H9 (cell line): ENCODE measurements around the gene NGFR. TPM values are rescaled to one million over a fixed set of nuclear protein-coding genes. Genes with fewer than 3 reads are reported as not detected.

Experiments
- DNase-seq: peaks from one replicate; pipeline ENCODE4 v3.0.0-alpha.2; 2017
- H2AFZ ChIP-seq: one replicate; pipeline ENCODE4 v1.6.1; 2013; ENCODE audit warnings: mild to moderate bottlenecking, low read length, control low read depth, moderate library complexity
- H2AK5ac ChIP-seq: 2 replicates; pipeline ENCODE4 v1.6.1; 2013; ENCODE audit warnings: low read length, control low read depth, mixed read lengths; ENCODE audit not compliant: insufficient read length
- H2BK120ac ChIP-seq: one replicate; pipeline ENCODE4 v1.6.1; 2013; ENCODE audit warnings: low read depth, mild to moderate bottlenecking, low read length, control low read depth, inconsistent platforms; ENCODE audit not compliant: poor library complexity, severe bottlenecking
- H2BK12ac ChIP-seq: 2 replicates; pipeline ENCODE4 v1.6.1; 2013; ENCODE audit warnings: low read length, control low read depth, mixed read lengths, low read depth; ENCODE audit not compliant: insufficient read length
- H2BK15ac ChIP-seq: 2 replicates; pipeline ENCODE4 v1.6.1; 2013; ENCODE audit warnings: low read depth, low read length, control low read depth
- H2BK20ac ChIP-seq: one replicate; pipeline ENCODE4 v1.6.1; 2013; ENCODE audit warnings: low read depth, mild to moderate bottlenecking, low read length, control low read depth, inconsistent platforms; ENCODE audit not compliant: poor library complexity, severe bottlenecking
- H2BK5ac ChIP-seq: 2 replicates; pipeline ENCODE4 v1.6.1; 2013; ENCODE audit warnings: low read length, control low read depth, mixed read lengths; ENCODE audit not compliant: insufficient read length
- H3K14ac ChIP-seq: 2 replicates; pipeline ENCODE4 v1.6.1; 2013; ENCODE audit warnings: low read length, control low read depth; ENCODE audit not compliant: insufficient read depth
- H3K18ac ChIP-seq: 2 replicates; pipeline ENCODE4 v1.6.1; 2013; ENCODE audit warnings: low read depth, mild to moderate bottlenecking, mixed read lengths, low read length, control low read depth; ENCODE audit not compliant: insufficient read length
- H3K23ac ChIP-seq: 2 replicates; pipeline ENCODE4 v1.6.1; 2013; ENCODE audit warnings: low read length, control low read depth, mixed read lengths, low read depth; ENCODE audit not compliant: insufficient read length
- H3K23me2 ChIP-seq: 2 replicates; pipeline ENCODE4 v1.6.1; 2013; ENCODE audit warnings: low read depth, mild to moderate bottlenecking, mixed read lengths, low read length, control low read depth; ENCODE audit not compliant: insufficient read length, poor library complexity, severe bottlenecking
- H3K27ac ChIP-seq: 2 replicates; pipeline ENCODE4 v1.5.1; 2013; ENCODE audit warnings: low read length, control low read depth, mixed read lengths, low read depth; ENCODE audit not compliant: insufficient read length
- H3K27me3 ChIP-seq: 2 replicates; pipeline ENCODE4 v1.6.1; 2013; ENCODE audit warnings: low read length, control low read depth, inconsistent platforms; ENCODE audit not compliant: insufficient read depth
- H3K4ac ChIP-seq: 2 replicates; pipeline ENCODE4 v1.6.1; 2013; ENCODE audit warnings: low read depth, mild to moderate bottlenecking, control low read depth, inconsistent platforms, low read length, moderate library complexity
- H3K4me1 ChIP-seq: 2 replicates; pipeline ENCODE4 v1.6.1; 2013; ENCODE audit warnings: low read length, control low read depth, inconsistent platforms; ENCODE audit not compliant: insufficient read depth
- H3K4me2 ChIP-seq: 2 replicates; pipeline ENCODE4 v1.6.1; 2013; ENCODE audit warnings: low read length, control low read depth, mixed read lengths; ENCODE audit not compliant: insufficient read length, insufficient read depth
- H3K56ac ChIP-seq: 2 replicates; pipeline ENCODE4 v1.6.1; 2013; ENCODE audit warnings: low read depth, mild to moderate bottlenecking, mixed read lengths, low read length, control low read depth; ENCODE audit not compliant: insufficient read length
- H3K79me1 ChIP-seq: 2 replicates; pipeline ENCODE4 v1.6.1; 2013; ENCODE audit warnings: low read depth, mild to moderate bottlenecking, moderate library complexity, low read length, control low read depth, inconsistent platforms; ENCODE audit not compliant: insufficient read depth, poor library complexity, severe bottlenecking
- H3K79me2 ChIP-seq: 2 replicates; pipeline ENCODE4 v1.6.1; 2013; ENCODE audit warnings: low read length, control low read depth, inconsistent platforms; ENCODE audit not compliant: insufficient read depth
- H3K9ac ChIP-seq: 2 replicates; pipeline ENCODE4 v1.6.1; 2013; ENCODE audit warnings: low read length, control low read depth, mixed read lengths; ENCODE audit not compliant: insufficient read length; ENCODE audit errors: extremely low read depth
- H3K9me3 ChIP-seq: one replicate; pipeline ENCODE4 v1.6.1; 2013; ENCODE audit warnings: low read depth, low read length, inconsistent platforms; ENCODE audit not compliant: control insufficient read depth
- H3T11ph ChIP-seq: one replicate; pipeline ENCODE4 v1.6.1; 2013; ENCODE audit warnings: mild to moderate bottlenecking, low read length, control low read depth, inconsistent platforms
- H4K20me1 ChIP-seq: one replicate; pipeline ENCODE4 v1.6.1; 2013; ENCODE audit not compliant: control insufficient read depth, insufficient read length, insufficient read depth
- H4K5ac ChIP-seq: 2 replicates; pipeline ENCODE4 v1.6.1; 2013; ENCODE audit warnings: low read depth, mild to moderate bottlenecking, mixed read lengths, low read length, control low read depth; ENCODE audit not compliant: insufficient read length
- H4K8ac ChIP-seq: replicated peaks from 2 replicates; pipeline ENCODE4 v1.6.1; 2013; ENCODE audit warnings: low read length, control low read depth, mixed read lengths, low read depth; ENCODE audit not compliant: insufficient read length
- H4K91ac ChIP-seq: 2 replicates; pipeline ENCODE4 v1.6.1; 2013; ENCODE audit warnings: low read depth, mild to moderate bottlenecking, moderate library complexity, mixed read lengths, low read length, control low read depth; ENCODE audit not compliant: insufficient read length
- H3K27ac Mint-ChIP-seq, 3 experiments: 2 replicates in 2 of 3; 3 replicates in 1 of 3; pipeline ENCODE4 v1.8.0; 2020 to 2021; ENCODE audit warnings: mixed read lengths in 3 of 3, mild to moderate bottlenecking in 1 of 3, moderate library complexity in 1 of 3
- H3K27me3 Mint-ChIP-seq: 2 replicates; pipeline ENCODE4 v1.8.0; 2021; ENCODE audit warnings: low read depth, mild to moderate bottlenecking, moderate library complexity, mixed read lengths
- H3K36me3 Mint-ChIP-seq, 3 experiments: 2 replicates in 2 of 3; 3 replicates in 1 of 3; pipeline ENCODE4 v1.8.0; 2020 to 2021; ENCODE audit warnings: low read depth in 3 of 3, mixed read lengths in 3 of 3; ENCODE audit not compliant: insufficient read depth in 1 of 3
- H3K4me1 Mint-ChIP-seq, 2 experiments: 2 replicates each; pipeline ENCODE4 v1.8.0; 2020; ENCODE audit warnings: mixed read lengths in 2 of 2
- H3K4me3 Mint-ChIP-seq, 2 experiments: 2 replicates in 1 of 2; 3 replicates in 1 of 2; pipeline ENCODE4 v1.8.0; 2020 to 2021; ENCODE audit warnings: mild to moderate bottlenecking in 2 of 2, mixed read lengths in 2 of 2, moderate library complexity in 1 of 2
- H3K9me3 Mint-ChIP-seq, 2 experiments: 2 replicates in 1 of 2; 3 replicates in 1 of 2; pipeline ENCODE4 v1.8.0; 2020; ENCODE audit warnings: mild to moderate bottlenecking in 2 of 2, mixed read lengths in 2 of 2, moderate library complexity in 1 of 2
- WGBS: extraction: QIAGEN DNeasy Blood & Tissue Kit; methylation state at CpG from one replicate; pipeline ENCODE4 v1.1.7; 2013; ENCODE audit warnings: missing lambda C conversion rate, low lambda C conversion rate, mixed read lengths; ENCODE audit not compliant: insufficient read length; ENCODE audit errors: extremely low coverage; 5-methylcytosine and 5-hydroxymethylcytosine counted together
- total RNA-seq: library from RNA; stranded (reverse); gene quantifications from 2 replicates; pipeline ENCODE4 v1.2.1, GENCODE V29; 2021
- TF ChIP-seq, protein P1 (sequence below): fragments of 200-600 bp; sonication (generic); conservative IDR thresholded peaks from 3 replicates; pipeline ENCODE4 v1.8.0; 2021; ENCODE audit warnings: antibody characterized with exemption, mild to moderate bottlenecking

Gene NGFR
- total RNA-seq, 1 experiment from 2014 or later: 9.6 TPM

DNA sequence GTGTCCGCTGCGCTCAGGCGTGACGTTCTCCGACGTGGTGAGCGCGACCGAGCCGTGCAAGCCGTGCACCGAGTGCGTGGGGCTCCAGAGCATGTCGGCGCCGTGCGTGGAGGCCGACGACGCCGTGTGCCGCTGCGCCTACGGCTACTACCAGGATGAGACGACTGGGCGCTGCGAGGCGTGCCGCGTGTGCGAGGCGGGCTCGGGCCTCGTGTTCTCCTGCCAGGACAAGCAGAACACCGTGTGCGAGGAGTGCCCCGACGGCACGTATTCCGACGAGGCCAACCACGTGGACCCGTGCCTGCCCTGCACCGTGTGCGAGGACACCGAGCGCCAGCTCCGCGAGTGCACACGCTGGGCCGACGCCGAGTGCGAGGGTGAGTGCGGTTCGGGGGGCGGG, 11.2 kb downstream of the NGFR start:
- H3K9ac ChIP-seq: no peak overlapping the region
- no peaks in the 10 kb centered on the region for H4K20me1 ChIP-seq
- H3K23ac ChIP-seq: no peak overlapping the region
- no peak overlapping the region for H2BK15ac ChIP-seq
- no peaks in the 10 kb centered on the region for H3K79me2 ChIP-seq
- H3K18ac ChIP-seq: peak overlapping the region; percentile 41
- no peak overlapping the region for H3K14ac ChIP-seq
- Mint-ChIP-seq H3K4me3 (no peak overlapping the region), H3K27ac (no peak overlapping the region), H3K9me3 (no peaks in the 10 kb centered on the region), H3K27me3 (peaks cover 26% of the 10 kb centered on the region), H3K36me3 (no peaks in the 10 kb centered on the region), H3K4me1 (peaks cover 29 to 44% of the 10 kb centered on the region in 2 experiments)
- H3K56ac ChIP-seq: no peak overlapping the region
- H3K27ac ChIP-seq: no peak overlapping the region
- H3K79me1 ChIP-seq: no peaks in the 10 kb centered on the region
- H3K9me3 ChIP-seq: no peaks in the 10 kb centered on the region
- H3K4ac ChIP-seq: no peak overlapping the region
- no peak overlapping the region for H4K5ac ChIP-seq
- H2BK12ac ChIP-seq: no peak overlapping the region
- H4K8ac ChIP-seq: no peak overlapping the region
- no peak overlapping the region for H3T11ph ChIP-seq
- no peak overlapping the region for H2BK120ac ChIP-seq
- H3K4me2 ChIP-seq: no peak overlapping the region
- no peaks in the 10 kb centered on the region for H3K23me2 ChIP-seq
- no CpG with 5 or more reads among the region's 57 CpGs for WGBS
- no peak overlapping the region for H2AK5ac ChIP-seq
- DNase-seq: no peak
- H2AFZ ChIP-seq: no peak overlapping the region
- no peaks in the 10 kb centered on the region; the same call in 1 of the 2 replicates for H3K27me3 ChIP-seq
- TF ChIP-seq, protein P1, sequence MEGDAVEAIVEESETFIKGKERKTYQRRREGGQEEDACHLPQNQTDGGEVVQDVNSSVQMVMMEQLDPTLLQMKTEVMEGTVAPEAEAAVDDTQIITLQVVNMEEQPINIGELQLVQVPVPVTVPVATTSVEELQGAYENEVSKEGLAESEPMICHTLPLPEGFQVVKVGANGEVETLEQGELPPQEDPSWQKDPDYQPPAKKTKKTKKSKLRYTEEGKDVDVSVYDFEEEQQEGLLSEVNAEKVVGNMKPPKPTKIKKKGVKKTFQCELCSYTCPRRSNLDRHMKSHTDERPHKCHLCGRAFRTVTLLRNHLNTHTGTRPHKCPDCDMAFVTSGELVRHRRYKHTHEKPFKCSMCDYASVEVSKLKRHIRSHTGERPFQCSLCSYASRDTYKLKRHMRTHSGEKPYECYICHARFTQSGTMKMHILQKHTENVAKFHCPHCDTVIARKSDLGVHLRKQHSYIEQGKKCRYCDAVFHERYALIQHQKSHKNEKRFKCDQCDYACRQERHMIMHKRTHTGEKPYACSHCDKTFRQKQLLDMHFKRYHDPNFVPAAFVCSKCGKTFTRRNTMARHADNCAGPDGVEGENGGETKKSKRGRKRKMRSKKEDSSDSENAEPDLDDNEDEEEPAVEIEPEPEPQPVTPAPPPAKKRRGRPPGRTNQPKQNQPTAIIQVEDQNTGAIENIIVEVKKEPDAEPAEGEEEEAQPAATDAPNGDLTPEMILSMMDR: no peak
- peaks cover 9% of the 10 kb centered on the region; the same call in 1 of the 2 replicates for H3K4me1 ChIP-seq
- no peak overlapping the region for H4K91ac ChIP-seq
- no peak overlapping the region for H2BK20ac ChIP-seq
- no peak overlapping the region for H2BK5ac ChIP-seq
